GM12878 (cell line): Measurements from ENCODE around the gene KRT12. TPM values are rescaled to one million over a fixed set of nuclear protein-coding genes. Genes with fewer than 3 reads are reported as not detected.

Experiments used
- ATAC-seq: fragments of 200-7000 bp; cut with Tn5 transposase; 3 replicates; pipeline ENCODE4 v1.9.1; 2020; ENCODE audit warnings: mild to moderate bottlenecking, moderate library complexity
- BruUV-seq: library from RNA; stranded (reverse); fragments of 400-500 nt; replicated peaks from 2 replicates; lab custom pipeline; 2021; lab: Mats Ljungman, UMichigan
- CTCF ChIA-PET: fragments of 300-600 bp; sonication (Branson Sonifier 250); formaldehyde crosslinking; extraction: SDS; loops from one replicate; lab custom pipeline; 2021; ENCODE audit warnings: inconsistent platforms; lab: Yijun Ruan, JAX
- POLR2A ChIA-PET: fragments of 350-600 bp; formaldehyde crosslinking; extraction: SDS; loops from one replicate; lab custom pipeline; 2021; ENCODE audit warnings: inconsistent platforms; lab: Charles Lee
- RAD21 ChIA-PET: fragments of 300-600 bp; sonication (Branson Sonifier 250); formaldehyde crosslinking; loops from one replicate; lab custom pipeline; 2023; ENCODE audit warnings: antibody characterized with exemption; ENCODE audit not compliant: unreplicated experiment; lab: Charles Lee
- SMC1A ChIA-PET: fragments of 300-600 bp; sonication (Branson Sonifier 250); formaldehyde crosslinking; loops from one replicate; lab custom pipeline; 2023; ENCODE audit not compliant: unreplicated experiment, uncharacterized antibody; lab: Charles Lee
- DNase-seq: peaks from one replicate; pipeline ENCODE4 v3.0.0-alpha.2; 2011; ENCODE audit warnings: low read depth, low spot score
- FAIRE-seq: peaks from 3 replicates; lab custom pipeline; 2011; peaks lifted over from hg19 to GRCh38; lab: Jason Lieb, UNC
- H2AFZ ChIP-seq: 2 replicates; pipeline ENCODE4 v1.6.0; 2011; ENCODE audit warnings: low read depth, low read length, control low read depth; ENCODE audit not compliant: control insufficient read depth
- H3K27ac ChIP-seq: 2 replicates; pipeline ENCODE4 v1.5.1; 2011; ENCODE audit warnings: control low read depth; ENCODE audit not compliant: control insufficient read depth, insufficient read depth
- H3K27me3 ChIP-seq, 2 experiments: replicated peaks in 1 of 2; 2 replicates each; pipeline versions ENCODE4 v1.6.0 to v1.6.1; 2011; ENCODE audit warnings: low read length in 1 of 2; ENCODE audit not compliant: control insufficient read depth in 2 of 2, insufficient read depth in 2 of 2
- H3K36me3 ChIP-seq, 2 experiments: 2 replicates each; pipeline ENCODE4 v1.5.1; 2011; ENCODE audit warnings: low read length in 1 of 2; ENCODE audit not compliant: control insufficient read depth in 2 of 2, insufficient read depth in 2 of 2
- H3K4me1 ChIP-seq: 2 replicates; pipeline ENCODE4 v1.6.1; 2011; ENCODE audit warnings: mild to moderate bottlenecking, low read length, moderate library complexity, mixed read lengths; ENCODE audit not compliant: control insufficient read depth, insufficient read depth
- H3K4me2 ChIP-seq: 2 replicates; pipeline ENCODE4 v1.6.0; 2011; ENCODE audit warnings: control low read depth; ENCODE audit not compliant: control insufficient read depth, insufficient read depth
- H3K4me3 ChIP-seq: fragments of 200-600 bp; sonication (generic); 2 replicates; pipeline ENCODE4 v1.5.1; 2016
- H3K79me2 ChIP-seq: 2 replicates; pipeline ENCODE4 v1.6.0; 2011; ENCODE audit warnings: low read length; ENCODE audit not compliant: control insufficient read depth, insufficient read depth
- H3K9ac ChIP-seq: 2 replicates; pipeline ENCODE4 v1.8.0; 2011; ENCODE audit warnings: low read length, control low read depth, mixed read lengths; ENCODE audit not compliant: control insufficient read depth, insufficient read depth
- H3K9me3 ChIP-seq: replicated peaks from 3 replicates; pipeline ENCODE4 v1.5.1; 2011; ENCODE audit warnings: mild to moderate bottlenecking, low read length; ENCODE audit not compliant: control insufficient read depth, insufficient read depth
- H4K20me1 ChIP-seq: 2 replicates; pipeline ENCODE4 v1.6.0; 2011; ENCODE audit not compliant: control insufficient read depth, insufficient read depth
- ASH2L ChIP-seq: fragments of 300-600, 200-600 bp; sonication (generic); IDR thresholded peaks from 2 replicates; pipeline ENCODE4 v1.6.1; 2017; ENCODE audit warnings: low read depth, mild to moderate bottlenecking, borderline replicate concordance
- CBX5 ChIP-seq: sonication (generic); IDR thresholded peaks from 2 replicates; pipeline ENCODE4 v1.6.1; 2016; ENCODE audit warnings: low read depth, moderate library complexity, mild to moderate bottlenecking, inconsistent platforms
- CHD1 ChIP-seq: IDR thresholded peaks from 2 replicates; pipeline ENCODE4 v1.6.1; 2012; ENCODE audit warnings: low read depth, low read length, improper control_type of control experiment
- IKZF1 ChIP-seq: fragments of 450-650 bp; conservative IDR thresholded peaks from 2 replicates; pipeline ENCODE4 v1.6.1; 2017; ENCODE audit warnings: antibody characterized with exemption, mild to moderate bottlenecking
- IKZF2 ChIP-seq, 2 experiments: fragments of 450-650 bp; IDR thresholded peaks; 2 replicates each; pipeline ENCODE4 v1.6.1; 2017; ENCODE audit warnings: mild to moderate bottlenecking in 2 of 2, moderate library complexity in 2 of 2
- PAX8 ChIP-seq: fragments of 450-650 bp; IDR thresholded peaks from 2 replicates; pipeline ENCODE4 v1.6.1; 2017; ENCODE audit warnings: mild to moderate bottlenecking, moderate library complexity
- RAD51 ChIP-seq: fragments of 450-650 bp; IDR thresholded peaks from 2 replicates; pipeline ENCODE4 v1.6.1; 2016; ENCODE audit warnings: moderate library complexity, mild to moderate bottlenecking, inconsistent platforms
- SIN3A ChIP-seq: IDR thresholded peaks from 2 replicates; pipeline ENCODE4 v1.6.1; 2012; ENCODE audit warnings: low read depth, low read length, improper control_type of control experiment
- SMAD1 ChIP-seq: fragments of 450-650 bp; IDR thresholded peaks from 2 replicates; pipeline ENCODE4 v1.6.1; 2018; ENCODE audit warnings: mild to moderate bottlenecking, low read depth; ENCODE audit not compliant: partially characterized antibody
- SRF ChIP-seq, 2 experiments: IDR thresholded peaks; 2 replicates each; pipeline ENCODE4 v1.6.1; 2011; ENCODE audit warnings: low read depth in 2 of 2, low read length in 2 of 2, mild to moderate bottlenecking in 1 of 2, moderate library complexity in 1 of 2
- TARDBP ChIP-seq: IDR thresholded peaks from 2 replicates; pipeline ENCODE4 v1.6.1; 2016; ENCODE audit warnings: borderline replicate concordance
- ZNF207 ChIP-seq: fragments of 450-650 bp; IDR thresholded peaks from 2 replicates; pipeline ENCODE4 v1.6.1; 2014; ENCODE audit warnings: antibody characterized with exemption, mild to moderate bottlenecking, borderline replicate concordance
- ZNF217 ChIP-seq: fragments of 450-650 bp; IDR thresholded peaks from 2 replicates; pipeline ENCODE4 v1.6.1; 2017; ENCODE audit warnings: antibody characterized with exemption, mild to moderate bottlenecking
- ZNF622 ChIP-seq: fragments of 450-650 bp; IDR thresholded peaks from 2 replicates; pipeline ENCODE4 v1.6.1; 2017; ENCODE audit warnings: mild to moderate bottlenecking, inconsistent platforms
- WGBS: methylation state at CpG from one replicate; pipeline ENCODE4 v1.1.6; 2016; ENCODE audit warnings: low lambda C conversion rate; ENCODE audit not compliant: insufficient replicate concordance, insufficient coverage; ENCODE audit errors: missing lambda C conversion rate; 5-methylcytosine and 5-hydroxymethylcytosine counted together
- in situ Hi-C: fragments of 300-500 bp; cut with MboI; formaldehyde crosslinking; loops from 9 replicates; pipeline ENCODE4 v1.14.3; 2018; ENCODE audit warnings: mixed read lengths
- intact Hi-C: fragments of 100-400 bp; cut with micrococcal nuclease; formaldehyde crosslinking; loops from one replicate; pipeline ENCODE4 v1.14.2; 2022; ENCODE audit not compliant: unreplicated experiment
- polyA plus RNA-seq, 11 experiments: library from polyadenylated mRNA; depleted of rRNA in 4 of 11; unstranded in 6 of 11; stranded (reverse) in 5 of 11; fragments of >200 nt; fragmentation: Nextera tagmentation in 4 of 11; fragmentation: Illumina TruSeq in 1 of 11; extraction: Ambion mirVana in 4 of 11; extraction: Trizol in 1 of 11; gene quantifications; 1 replicate in 1 of 11; 2 replicates in 10 of 11; pipeline versions ENCODE4 v1.2.1 to v1.2.3, GENCODE V29; 2011 to 2016; ENCODE audit warnings: inconsistent platforms in 2 of 11, missing spikeins in 2 of 11, low read depth in 1 of 11
- total RNA-seq, 4 experiments: library from RNA; depleted of rRNA in 3 of 4; stranded (reverse); fragments of >200 nt in 3 of 4; fragmentation: Illumina TruSeq in 1 of 4; extraction: Trizol in 1 of 4; gene quantifications; 2 replicates each; pipeline versions ENCODE4 v1.2.1 to v1.2.3, GENCODE V29; 2013 to 2021
- TF ChIP-seq, protein P1 (sequence below): fragments of 450-650 bp; formaldehyde crosslinking; IDR thresholded peaks from 2 replicates; pipeline ENCODE4 v1.4.0; 2022; ENCODE audit warnings: mild to moderate bottlenecking, moderate library complexity
- TF ChIP-seq, protein P2 (sequence below): fragments of 450-650 bp; IDR thresholded peaks from 2 replicates; pipeline ENCODE4 v1.6.1; 2016; ENCODE audit warnings: mild to moderate bottlenecking
- TF ChIP-seq, protein P3 (sequence below): IDR thresholded peaks from 2 replicates; pipeline ENCODE4 v1.6.1; 2011; ENCODE audit warnings: borderline replicate concordance, low read depth, mild to moderate bottlenecking, moderate library complexity, low read length; ENCODE audit not compliant: insufficient read depth, poor library complexity, severe bottlenecking

Gene KRT12
- total and polyA plus RNA-seq, 10 of the 15 experiments (the other 5 are each of a cell fraction or from before 2014, with no cell fraction given) = not detected

DNA sequence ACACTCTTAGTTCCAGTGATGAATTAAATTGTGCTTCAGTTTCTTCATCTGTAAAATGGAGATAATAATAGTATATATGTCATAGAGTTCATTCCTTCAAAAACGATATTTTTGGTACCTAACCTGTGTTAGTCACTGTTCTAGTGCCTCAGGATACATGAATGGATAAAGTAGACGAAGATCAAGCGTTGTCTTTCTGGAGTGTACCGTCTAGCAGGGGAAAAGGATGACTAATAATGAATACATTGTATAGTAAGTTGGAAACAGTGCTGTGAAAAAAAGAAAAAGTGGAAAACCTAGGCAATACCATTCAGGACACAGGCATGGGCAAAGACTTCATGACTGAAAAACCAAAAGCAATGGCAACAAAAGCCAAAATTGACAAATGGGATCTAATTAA is 53.2 kb downstream of the KRT12 start (continued):
- TF ChIP-seq IKZF2 (IDR thresholded peaks at IDR 0.05) (no peak), ZNF622 (no peak), IKZF1 (no peak), ZNF207 (no peak), SMAD1 (no peak), SRF (IDR thresholded peaks at IDR 0.05; ENCODE audit: low read depth in 2 of 2, low read length in 2 of 2) (no peak)

- Histone ChIP-seq H3K4me1 (no peaks in the 10 kb centered on the region), H3K4me2 (no peak overlapping the region), H3K36me3 (peaks cover 0 to 7% of the 10 kb centered on the region in 2 experiments; a peak in 2 of 4 replicates), H3K79me2 (0 out of 2 replicates have a peak, but pooled peaks cover 1% of the 10 kb centered on the region), H2AFZ (no peak overlapping the region), H3K27ac (no peak overlapping the region), H3K27me3 (peaks cover 0 to 3% of the 10 kb centered on the region in 2 experiments; a peak in 1 of 4 replicates), H3K9ac (no peak overlapping the region), H4K20me1 (no peaks in the 10 kb centered on the region), H3K4me3 (no peak overlapping the region), H3K9me3 (no peaks in the 10 kb centered on the region)
- ChIA-PET RAD21 (no interaction called here), POLR2A (no interaction called here), SMC1A (no interaction called here), CTCF (no interaction called here)
- BruUV-seq = no TSS peak
- WGBS = 55% methylated on average over 3 of the region's 3 CpGs
- ATAC-seq (no peak), DNase-seq (no peak), FAIRE-seq (no peak)
- intact Hi-C loops (no loop called here), in situ Hi-C loops (no loop called here)
- TF ChIP-seq CHD1 (no peak), CBX5 (no peak), TARDBP (no peak), ASH2L (no peak), RAD51 (no peak), PAX8 (no peak), ZNF217 (no peak), SIN3A (no peak)
- TF ChIP-seq, protein P1, sequence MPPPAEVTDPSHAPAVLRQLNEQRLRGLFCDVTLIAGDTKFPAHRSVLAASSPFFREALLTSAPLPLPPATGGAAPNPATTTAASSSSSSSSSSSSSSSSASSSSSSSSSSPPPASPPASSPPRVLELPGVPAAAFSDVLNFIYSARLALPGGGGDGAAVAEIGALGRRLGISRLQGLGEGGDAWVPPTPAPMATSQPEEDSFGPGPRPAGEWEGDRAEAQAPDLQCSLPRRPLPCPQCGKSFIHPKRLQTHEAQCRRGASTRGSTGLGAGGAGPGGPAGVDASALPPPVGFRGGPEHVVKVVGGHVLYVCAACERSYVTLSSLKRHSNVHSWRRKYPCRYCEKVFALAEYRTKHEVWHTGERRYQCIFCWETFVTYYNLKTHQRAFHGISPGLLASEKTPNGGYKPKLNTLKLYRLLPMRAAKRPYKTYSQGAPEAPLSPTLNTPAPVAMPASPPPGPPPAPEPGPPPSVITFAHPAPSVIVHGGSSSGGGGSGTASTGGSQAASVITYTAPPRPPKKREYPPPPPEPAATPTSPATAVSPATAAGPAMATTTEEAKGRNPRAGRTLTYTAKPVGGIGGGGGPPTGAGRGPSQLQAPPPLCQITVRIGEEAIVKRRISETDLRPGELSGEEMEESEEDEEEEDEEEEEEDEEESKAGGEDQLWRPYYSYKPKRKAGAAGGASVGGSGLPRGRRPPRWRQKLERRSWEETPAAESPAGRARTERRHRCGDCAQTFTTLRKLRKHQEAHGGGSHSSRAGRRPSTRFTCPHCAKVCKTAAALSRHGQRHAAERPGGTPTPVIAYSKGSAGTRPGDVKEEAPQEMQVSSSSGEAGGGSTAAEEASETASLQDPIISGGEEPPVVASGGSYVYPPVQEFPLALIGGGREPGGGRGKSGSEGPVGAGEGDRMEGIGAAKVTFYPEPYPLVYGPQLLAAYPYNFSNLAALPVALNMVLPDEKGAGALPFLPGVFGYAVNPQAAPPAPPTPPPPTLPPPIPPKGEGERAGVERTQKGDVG (CRISPR knock-in tag) = no peak
- TF ChIP-seq, protein P2, sequence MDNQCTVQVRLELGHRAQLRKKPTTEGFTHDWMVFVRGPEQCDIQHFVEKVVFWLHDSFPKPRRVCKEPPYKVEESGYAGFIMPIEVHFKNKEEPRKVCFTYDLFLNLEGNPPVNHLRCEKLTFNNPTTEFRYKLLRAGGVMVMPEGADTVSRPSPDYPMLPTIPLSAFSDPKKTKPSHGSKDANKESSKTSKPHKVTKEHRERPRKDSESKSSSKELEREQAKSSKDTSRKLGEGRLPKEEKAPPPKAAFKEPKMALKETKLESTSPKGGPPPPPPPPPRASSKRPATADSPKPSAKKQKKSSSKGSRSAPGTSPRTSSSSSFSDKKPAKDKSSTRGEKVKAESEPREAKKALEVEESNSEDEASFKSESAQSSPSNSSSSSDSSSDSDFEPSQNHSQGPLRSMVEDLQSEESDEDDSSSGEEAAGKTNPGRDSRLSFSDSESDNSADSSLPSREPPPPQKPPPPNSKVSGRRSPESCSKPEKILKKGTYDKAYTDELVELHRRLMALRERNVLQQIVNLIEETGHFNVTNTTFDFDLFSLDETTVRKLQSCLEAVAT = no peak
- TF ChIP-seq, protein P3, sequence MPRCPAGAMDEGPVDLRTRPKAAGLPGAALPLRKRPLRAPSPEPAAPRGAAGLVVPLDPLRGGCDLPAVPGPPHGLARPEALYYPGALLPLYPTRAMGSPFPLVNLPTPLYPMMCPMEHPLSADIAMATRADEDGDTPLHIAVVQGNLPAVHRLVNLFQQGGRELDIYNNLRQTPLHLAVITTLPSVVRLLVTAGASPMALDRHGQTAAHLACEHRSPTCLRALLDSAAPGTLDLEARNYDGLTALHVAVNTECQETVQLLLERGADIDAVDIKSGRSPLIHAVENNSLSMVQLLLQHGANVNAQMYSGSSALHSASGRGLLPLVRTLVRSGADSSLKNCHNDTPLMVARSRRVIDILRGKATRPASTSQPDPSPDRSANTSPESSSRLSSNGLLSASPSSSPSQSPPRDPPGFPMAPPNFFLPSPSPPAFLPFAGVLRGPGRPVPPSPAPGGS = no peak
These were observed 54.4 kb downstream of the KRT12 start for GRCh38 chr17:40812639-40813038.
